ENCODE data around the gene TRIM9.
A peak's percentile ranks its signal among the peaks of the same experiment; 100 is the strongest.
"Not testable (repeated sequence)": the region's sequence is repeated elsewhere in the genome, so short reads cannot be mapped to it uniquely, and the experiment has no call there.

The TRIM9 gene

GRCh38 chr14:51000566-51000965 lies 94.3 kb downstream of the TRIM9 start:
- DNase-seq = no peak

- no peak for DNase-seq
Measured at GRCh38 chr14:50999726-51000125, 95.2 kb downstream of the TRIM9 start.

- no peak for DNase-seq
Measured at GRCh38 chr14:50998612-50999011, 96.3 kb downstream of the TRIM9 start.

GRCh38 chr14:50997712-50998111 lies 97.2 kb downstream of the TRIM9 start:
- no peak for DNase-seq

- DNase-seq = not testable (repeated sequence)
Measured at GRCh38 chr14:50994158-50994557, 100.7 kb downstream of the TRIM9 start.

GRCh38 chr14:50985859-50986331 lies 109.0 kb downstream of the TRIM9 start:
- DNase-seq = no peak

GRCh38 chr14:50985124-50985858 lies 109.6 kb downstream of the TRIM9 start:
- no peak for DNase-seq

- no peak for DNase-seq
Measured at GRCh38 chr14:50984036-50984710, 110.7 kb downstream of the TRIM9 start.

- no peak for DNase-seq
Measured at GRCh38 chr14:50979941-50980850, 114.7 kb downstream of the TRIM9 start.

- DNase-seq = no peak
Measured at GRCh38 chr14:50978888-50979287, 116.0 kb downstream of the TRIM9 start.

GRCh38 chr14:50978529-50978871 lies 116.4 kb downstream of the TRIM9 start:
- DNase-seq = no peak

GRCh38 chr14:50977863-50978528 lies 116.9 kb downstream of the TRIM9 start:
- no peak for DNase-seq

- DNase-seq = no peak
Measured at GRCh38 chr14:50974118-50974517, 120.8 kb downstream of the TRIM9 start.

- DNase-seq = no peak
Measured at GRCh38 chr14:50972734-50973133, 122.2 kb downstream of the TRIM9 start.

- no peak for DNase-seq
Measured at GRCh38 chr14:50970886-50971781, 123.8 kb downstream of the TRIM9 start.

- DNase-seq = peak; percentile 8
Measured at GRCh38 chr14:50967790-50968189, 127.1 kb downstream of the TRIM9 start.

GRCh38 chr14:50967103-50967502 lies 127.8 kb downstream of the TRIM9 start:
- DNase-seq = no peak

- DNase-seq = no peak
Measured at GRCh38 chr14:50964683-50965390, 130.1 kb downstream of the TRIM9 start.

GRCh38 chr14:50963919-50964318 lies 131.0 kb downstream of the TRIM9 start:
- DNase-seq = no peak

- no peak for DNase-seq
Measured at GRCh38 chr14:50961605-50962221, 133.2 kb downstream of the TRIM9 start.

GRCh38 chr14:50957296-50957695 lies 137.6 kb downstream of the TRIM9 start:
- DNase-seq = no peak

All from GDM1 (cell line).